GM18867 (cell line): ENCODE measurements around the gene DNMT3B.
"Not testable (repeated sequence)": the region's sequence is repeated elsewhere in the genome, so short reads cannot be mapped to it uniquely, and the experiment has no call there.

Experiments
- ATAC-seq: cut with Tn5 transposase; IDR thresholded peaks from one replicate; pipeline ENCODE4 v1.9.1; 2021; ENCODE audit warnings: mild to moderate bottlenecking, moderate library complexity; ENCODE audit not compliant: unreplicated experiment

Gene DNMT3B

DNA sequence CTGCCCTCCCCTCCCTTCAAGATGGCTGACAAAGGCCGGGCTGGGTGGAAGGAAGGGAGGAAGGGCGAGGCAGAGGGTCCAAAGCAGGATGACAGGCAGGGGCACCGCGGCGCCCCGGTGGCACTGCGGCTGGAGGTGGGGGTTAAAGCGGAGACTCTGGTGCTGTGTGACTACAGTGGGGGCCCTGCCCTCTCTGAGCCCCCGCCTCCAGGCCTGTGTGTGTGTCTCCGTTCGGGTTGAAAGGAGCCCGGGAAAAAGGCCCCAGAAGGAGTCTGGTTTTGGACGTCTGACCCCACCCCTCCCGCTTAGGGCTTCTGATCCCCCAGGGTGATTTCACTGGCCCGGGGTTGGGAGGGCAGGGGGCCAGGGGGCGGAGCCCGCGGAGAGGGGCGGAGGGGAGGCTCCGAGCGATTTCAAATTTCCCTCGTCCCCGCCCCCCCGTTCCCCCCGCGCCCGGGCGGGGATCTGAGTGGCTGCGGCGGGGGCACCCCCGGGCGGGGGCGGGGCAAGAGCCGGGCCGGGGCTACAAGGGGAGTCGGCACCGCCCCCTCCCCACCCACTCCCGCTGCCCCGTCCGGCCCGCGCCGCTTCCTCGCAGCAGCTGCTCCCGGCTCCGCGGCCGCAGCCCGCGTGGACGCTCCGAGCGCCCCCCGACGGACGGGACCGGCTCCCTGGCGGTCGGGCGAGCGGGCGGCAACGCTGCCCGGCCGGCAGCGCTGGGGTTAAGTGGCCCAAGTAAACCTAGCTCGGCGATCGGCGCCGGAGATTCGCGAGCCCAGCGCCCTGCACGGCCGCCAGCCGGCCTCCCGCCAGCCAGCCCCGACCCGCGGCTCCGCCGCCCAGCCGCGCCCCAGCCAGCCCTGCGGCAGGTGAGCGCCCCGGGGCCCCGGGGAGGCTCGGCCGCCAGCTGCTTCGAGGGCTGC, at the start of gene DNMT3B:
Gene DNMT3B, plus strand, starts transcription at position 555 of the 923 bp plus-strand sequence. CDS start 17,939 bp downstream, outside the sequence.
- ATAC-seq = peak; percentile 71

DNA sequence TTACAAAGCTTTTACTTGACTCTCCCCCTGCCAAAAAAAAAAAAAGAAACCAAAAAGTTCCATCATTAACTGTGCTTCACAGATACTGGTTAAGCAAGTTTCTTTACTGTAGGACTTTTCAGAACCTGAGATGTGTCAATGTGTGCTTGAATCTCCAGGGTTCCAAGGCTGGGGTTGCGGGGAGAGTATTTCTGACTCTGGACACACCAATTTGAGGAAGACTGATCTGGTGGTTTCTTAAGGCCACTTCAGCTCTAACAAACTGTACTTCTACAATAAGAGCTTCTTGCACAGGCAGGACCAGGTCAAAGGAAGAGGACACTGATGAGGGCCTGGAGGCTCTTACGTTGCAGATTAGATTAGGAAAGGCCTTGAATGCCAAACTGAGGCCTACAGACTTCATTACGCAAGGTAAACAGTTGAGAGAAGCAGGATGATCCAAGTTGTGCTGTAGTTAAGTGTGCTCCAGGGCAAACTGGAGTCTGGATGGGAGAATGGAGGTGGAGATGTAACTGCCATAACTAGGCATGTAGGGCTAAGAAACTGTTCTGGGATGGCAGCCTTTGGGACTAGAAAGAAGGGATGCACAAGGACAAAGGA, 43.3 kb upstream of the DNMT3B start:
- no peak for ATAC-seq

DNA sequence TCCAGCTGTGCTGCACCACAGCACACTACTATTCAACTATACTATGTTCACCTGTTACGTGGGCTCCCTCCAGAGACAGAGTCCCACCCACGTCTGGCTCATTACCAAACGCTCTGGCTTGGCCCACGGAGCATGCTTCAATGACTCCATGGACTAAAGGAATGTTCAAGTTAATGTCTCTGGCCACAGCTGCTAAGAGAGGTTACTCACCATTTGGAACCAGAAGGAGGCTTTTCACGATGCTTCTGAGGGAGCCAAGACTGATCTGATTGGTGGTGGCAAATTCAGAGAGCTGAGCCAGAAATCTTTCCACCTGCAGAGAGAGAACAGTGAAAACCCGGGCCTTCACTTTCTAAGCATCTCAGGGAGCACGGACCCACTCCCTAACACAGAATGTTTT, 34.5 kb upstream of the DNMT3B start:
- no peak for ATAC-seq

- not testable (repeated sequence) for ATAC-seq
These were observed 33.8 kb upstream of the DNMT3B start for GRCh38 chr20:32728435-32728834.

GRCh38 chr20:32729334-32729733, 32.9 kb upstream of the DNMT3B start:
- ATAC-seq = not testable (repeated sequence)

DNA sequence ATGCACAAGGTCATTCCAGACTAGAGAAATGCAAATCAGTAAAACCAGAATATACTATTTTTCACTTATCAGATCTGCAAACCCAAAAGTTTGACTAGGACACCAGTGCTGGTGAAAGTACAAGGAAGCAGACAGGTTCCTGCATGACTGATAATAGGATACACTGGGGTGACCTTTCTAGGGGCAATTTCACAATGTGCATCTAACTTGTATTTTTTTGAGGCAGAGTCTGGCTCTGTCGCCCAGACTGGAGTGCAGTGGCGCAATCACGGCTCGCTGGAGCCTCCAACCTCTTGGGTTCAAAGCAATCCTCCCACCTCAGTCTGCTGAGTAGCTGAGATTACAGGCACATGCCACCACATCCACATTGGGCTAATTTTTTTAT, 30.3 kb upstream of the DNMT3B start:
- ATAC-seq = no peak

- ATAC-seq = no peak
These were observed 24.6 kb upstream of the DNMT3B start for GRCh38 chr20:32737371-32738223.

GRCh38 chr20:32741151-32741550, 21.0 kb upstream of the DNMT3B start:
- no peak for ATAC-seq

- ATAC-seq = no peak
These were observed 19.6 kb upstream of the DNMT3B start for GRCh38 chr20:32742322-32743236.

DNA sequence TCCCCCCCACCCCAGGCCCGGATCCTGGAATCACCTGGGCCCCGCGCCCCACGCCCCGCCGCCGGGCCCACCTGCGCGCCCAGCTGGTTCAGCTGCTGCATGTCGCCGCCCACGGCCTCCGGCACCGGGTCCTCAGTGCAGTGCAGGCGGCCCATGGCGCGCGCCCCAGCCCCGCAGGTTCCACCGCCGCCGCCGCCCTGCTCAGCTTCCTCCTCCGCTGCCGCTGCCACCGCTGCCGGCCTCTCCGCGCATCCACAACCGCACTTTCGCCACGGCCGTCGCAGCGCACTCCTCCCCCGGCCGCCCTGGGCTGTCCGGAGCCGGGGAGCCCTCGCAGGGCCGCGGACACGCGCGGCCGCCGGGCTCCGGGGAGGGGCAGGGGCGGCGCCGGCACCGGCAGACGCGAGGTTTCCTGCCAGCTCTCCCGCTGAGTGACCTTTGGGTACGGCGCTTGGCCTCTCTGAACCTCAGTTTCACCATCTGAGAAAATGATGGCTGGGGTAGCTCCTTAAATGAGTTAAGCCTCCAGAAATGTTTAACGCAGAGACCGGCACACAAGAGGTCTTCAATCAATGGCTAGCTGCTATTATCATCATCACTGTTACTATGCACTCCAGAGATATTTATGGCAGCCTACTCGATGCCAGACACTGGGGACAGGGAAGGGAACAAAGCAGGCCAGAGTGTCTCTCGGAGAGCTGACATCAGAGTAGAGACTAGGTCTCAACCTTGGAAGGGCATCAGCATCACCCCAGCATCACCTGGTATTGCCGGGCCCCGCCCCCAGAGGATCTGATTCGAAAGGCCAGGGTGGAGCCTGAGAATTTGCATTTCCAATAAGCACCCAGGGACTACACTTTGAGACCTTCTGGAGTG, 18.7 kb upstream of the DNMT3B start, which contains the start of gene COMMD7:
Gene COMMD7, minus strand, starts transcription at position 231 of the 876 bp plus-strand sequence. Its CDS starts 76 bp downstream, at position 155.
- peak; percentile 66 for ATAC-seq

GRCh38 chr20:32749914-32750637, 12.1 kb upstream of the DNMT3B start:
- no peak for ATAC-seq

DNA sequence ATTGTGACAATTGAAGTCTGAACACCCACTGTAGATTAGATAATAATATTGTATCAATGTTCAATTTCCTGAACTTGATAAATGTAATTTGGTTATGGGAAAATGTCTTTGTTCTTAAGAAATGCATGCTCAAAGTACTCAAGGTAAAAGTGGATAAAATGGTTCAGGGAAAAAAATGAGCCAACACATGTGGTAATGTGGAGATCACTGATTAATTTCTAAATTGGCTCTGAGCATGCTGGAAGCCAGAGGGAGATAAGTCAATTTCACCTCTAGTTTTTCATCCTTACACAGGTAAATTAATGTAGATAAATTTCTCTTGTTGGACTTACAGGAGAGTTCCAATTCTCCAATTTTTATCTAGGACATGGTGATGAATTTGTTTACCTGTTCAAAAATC, 10.9 kb upstream of the DNMT3B start:
- no peak for ATAC-seq

DNA sequence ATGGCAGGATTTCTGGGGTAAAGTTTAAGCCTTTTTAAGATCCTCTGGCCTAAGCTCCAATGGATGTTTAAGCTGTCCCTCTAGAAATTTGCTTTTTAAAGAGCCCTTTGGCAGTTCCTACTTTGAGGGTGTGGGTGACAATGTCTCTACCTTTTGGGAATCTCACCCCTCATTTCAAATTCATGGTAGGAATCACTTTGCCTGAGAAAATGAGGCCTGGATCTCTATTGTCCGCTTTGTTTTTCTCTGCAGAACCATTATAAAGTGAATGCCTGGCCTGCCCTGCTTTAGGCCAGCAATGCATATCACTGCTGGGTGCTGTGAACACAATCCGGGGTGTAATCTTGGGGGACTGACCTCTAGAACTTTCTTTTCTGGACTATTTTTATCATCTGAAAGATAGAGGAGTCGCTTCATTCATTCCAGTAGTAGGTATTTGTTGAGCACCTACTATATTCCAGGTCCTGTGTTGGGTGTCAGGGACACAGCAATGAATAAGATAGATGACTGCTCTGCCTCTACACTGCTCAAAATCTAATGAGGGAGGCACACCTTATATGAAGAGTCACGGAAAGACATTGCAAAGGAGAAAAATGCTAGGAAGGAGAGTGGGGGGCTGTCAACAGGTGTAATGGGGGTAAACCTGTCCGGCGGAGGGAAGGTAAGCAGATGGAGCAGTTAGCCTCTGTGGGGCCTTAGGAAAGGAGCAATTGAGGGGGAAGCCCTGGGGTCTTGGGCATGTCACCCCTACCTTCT, 10.3 kb upstream of the DNMT3B start:
- ATAC-seq = no peak

GRCh38 chr20:32752458-32753250, 9.5 kb upstream of the DNMT3B start:
- no peak for ATAC-seq

GRCh38 chr20:32753731-32754130, 8.5 kb upstream of the DNMT3B start:
- no peak for ATAC-seq

- no peak for ATAC-seq
These were observed 6.0 kb upstream of the DNMT3B start for GRCh38 chr20:32756156-32756555.

GRCh38 chr20:32761417-32761830, 761 bp upstream of the DNMT3B start:
- no peak for ATAC-seq
